Skin of body (tissue), 2 donors: Measurements from ENCODE around the gene EPHA6. TPM values are rescaled to one million over a fixed set of nuclear protein-coding genes. Genes with fewer than 3 reads are reported as not detected.
"Not testable (repeated sequence)": the region's sequence is repeated elsewhere in the genome, so short reads cannot be mapped to it uniquely, and the experiment has no call there.

Experiments
- DNase-seq: peaks from one replicate; lab custom pipeline; 2025; lab: John Stamatoyannopoulos, UW
- total RNA-seq: library from RNA; depleted of rRNA; stranded (reverse); fragments of >200 nt; gene quantifications from one replicate; pipeline ENCODE4 v1.2.3, GENCODE V29; 2014

The EPHA6 gene
- total RNA-seq, 1 donor from 2014 or later = 2.2 TPM

DNA sequence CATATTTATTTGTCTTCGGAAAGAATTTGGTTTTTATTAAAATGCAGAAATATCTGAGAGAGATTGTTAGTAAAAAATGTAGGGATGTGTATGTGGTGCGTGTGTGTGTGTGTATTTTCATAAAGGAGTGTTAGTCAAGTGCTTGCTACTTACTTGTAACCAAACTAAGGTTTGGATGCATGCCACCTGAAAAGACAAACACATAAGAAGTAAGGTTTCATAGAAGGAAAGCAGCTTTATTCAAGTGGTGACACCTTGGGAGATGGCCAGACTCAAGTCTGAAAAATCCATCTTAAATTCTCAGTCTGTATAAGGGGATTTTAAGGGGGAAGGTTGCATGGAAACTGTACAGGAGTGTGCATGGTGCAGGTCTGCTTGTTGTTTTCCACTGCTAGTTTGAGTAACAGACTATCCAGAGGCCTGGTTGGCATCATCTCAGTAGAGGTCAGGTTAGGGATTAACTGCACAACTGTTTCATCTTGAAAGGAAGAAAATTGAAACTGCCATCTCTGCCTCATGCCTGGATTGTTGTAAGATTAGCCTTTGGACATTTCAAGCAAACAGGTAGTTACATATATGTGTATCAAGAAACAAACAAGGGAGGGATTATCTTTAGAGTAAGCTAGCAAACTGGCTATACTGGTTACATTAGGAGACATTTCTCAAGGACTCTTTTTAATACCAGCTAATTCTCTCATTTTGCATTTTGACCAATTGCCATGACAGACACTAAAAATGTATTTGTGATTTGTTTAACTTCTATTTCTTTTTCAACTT is 196.7 kb downstream of the EPHA6 start:
- DNase-seq = no peak

- DNase-seq = no peak
These were observed 207.4 kb downstream of the EPHA6 start for GRCh38 chr3:97021778-97022177.

- DNase-seq = not testable (repeated sequence)
These were observed 211.2 kb downstream of the EPHA6 start for GRCh38 chr3:97025612-97026011.

GRCh38 chr3:97029972-97030371 is 215.6 kb downstream of the EPHA6 start:
- DNase-seq = no peak

DNA sequence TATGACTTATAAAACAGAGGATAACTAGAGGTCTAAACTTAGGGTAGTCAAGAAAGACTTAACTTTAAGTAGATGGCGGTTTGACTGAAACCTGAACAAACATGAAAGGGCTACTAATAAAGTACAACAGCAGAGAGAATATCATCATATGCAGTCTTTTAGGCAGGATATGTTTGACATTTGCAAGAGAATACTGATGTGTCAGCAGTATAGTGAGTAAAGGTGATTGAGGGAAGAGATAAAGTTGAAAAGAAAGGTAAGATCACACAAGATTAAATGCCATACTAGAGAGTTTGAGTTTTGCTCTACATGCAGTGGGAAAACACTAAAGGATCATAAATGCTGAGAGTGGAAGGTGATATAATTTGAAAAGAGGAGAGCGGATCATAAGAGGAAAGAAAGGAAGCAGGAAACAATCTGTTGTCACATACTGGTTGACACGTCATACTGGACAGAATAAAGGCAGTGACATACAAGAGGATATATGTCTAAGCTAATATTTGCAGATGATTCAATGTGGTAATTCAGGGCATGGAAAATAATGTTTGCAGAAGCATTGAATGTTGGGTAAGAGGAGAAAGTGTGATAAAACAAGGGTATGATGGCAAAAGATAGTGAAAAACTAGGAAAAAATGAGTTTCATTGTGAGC is 223.0 kb downstream of the EPHA6 start:
- DNase-seq = no peak

GRCh38 chr3:97043411-97043810 is 229.0 kb downstream of the EPHA6 start:
- DNase-seq = no peak

DNA sequence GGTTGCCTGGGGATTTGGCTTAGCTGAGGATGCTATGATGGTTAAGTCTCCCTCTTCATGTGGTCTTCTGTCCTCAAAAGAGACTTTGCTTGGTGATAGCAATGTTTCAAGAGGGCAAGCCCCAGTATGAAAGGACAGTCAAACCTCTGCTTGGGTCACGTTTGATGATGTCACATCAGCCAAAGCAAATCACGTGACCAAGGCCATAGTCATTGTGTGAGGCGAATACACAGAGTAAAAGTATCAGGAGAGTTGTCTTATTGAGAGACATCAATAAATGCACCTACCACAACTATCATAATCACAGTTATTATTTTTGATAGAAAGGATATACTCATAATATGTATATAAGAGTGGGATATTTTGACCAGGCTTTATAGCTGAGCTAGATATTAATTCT is 243.0 kb downstream of the EPHA6 start:
- DNase-seq = no peak

DNA sequence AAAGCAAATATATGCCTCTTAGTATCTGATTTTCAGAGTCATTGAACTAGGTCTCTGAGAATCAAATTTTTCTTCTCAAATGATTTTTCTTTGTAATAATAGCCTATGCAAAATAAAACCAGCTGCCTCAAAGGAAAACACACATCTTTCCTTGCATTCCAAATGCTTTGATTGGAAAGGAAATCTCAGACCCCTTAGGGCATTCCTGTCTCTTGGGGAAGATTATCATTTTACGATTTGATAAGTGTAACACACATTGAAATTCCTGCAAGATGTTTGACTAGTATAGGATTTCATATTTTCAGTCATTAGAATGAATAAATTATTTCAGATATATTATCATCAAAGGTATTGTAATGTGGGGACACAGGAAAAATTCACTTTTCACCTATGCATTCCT is 244.8 kb downstream of the EPHA6 start:
- no peak for DNase-seq

- DNase-seq = no peak
These were observed 252.1 kb downstream of the EPHA6 start for GRCh38 chr3:97066531-97066930.

- DNase-seq = no peak
These were observed 255.9 kb downstream of the EPHA6 start for GRCh38 chr3:97070302-97070701.

DNA sequence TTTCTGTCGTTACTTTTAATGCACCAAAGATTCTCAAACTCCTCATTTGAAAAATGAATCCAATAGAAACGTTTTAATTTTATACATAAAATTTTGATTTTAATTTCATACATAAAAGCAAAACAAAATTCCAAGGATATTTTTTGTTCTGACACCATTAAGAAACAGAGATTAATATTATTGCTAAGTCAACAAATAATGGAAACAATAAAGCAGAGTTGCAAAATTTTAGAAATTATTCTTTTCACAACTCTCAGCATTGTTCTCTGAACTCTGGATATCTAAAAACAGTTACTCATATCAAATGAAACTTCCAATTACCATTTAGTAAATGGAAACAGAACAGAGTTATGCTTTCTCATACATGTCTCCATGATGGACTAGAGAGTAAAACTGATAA is 260.2 kb downstream of the EPHA6 start:
- no peak for DNase-seq

DNA sequence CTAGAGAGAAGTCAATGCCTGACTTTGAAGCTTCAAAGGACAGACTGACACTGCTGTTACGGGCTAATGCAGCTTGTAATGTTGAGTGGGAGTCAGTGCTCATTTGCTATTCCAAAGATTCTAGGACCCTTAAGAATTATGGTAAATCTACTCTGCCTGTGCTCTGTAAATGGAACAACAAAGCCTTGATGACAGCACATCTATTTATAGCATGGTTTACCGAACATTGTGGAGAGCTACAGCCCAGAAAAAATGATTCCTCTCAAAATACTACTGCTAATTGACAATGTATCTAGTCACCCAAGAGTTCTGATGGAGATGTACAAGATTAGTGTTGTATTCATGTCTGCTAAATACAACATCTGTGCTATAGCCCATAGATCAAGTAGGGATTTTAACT is 262.3 kb downstream of the EPHA6 start:
- DNase-seq = no peak

GRCh38 chr3:97089621-97090020 is 275.2 kb downstream of the EPHA6 start:
- peak; percentile 28 for DNase-seq

DNA sequence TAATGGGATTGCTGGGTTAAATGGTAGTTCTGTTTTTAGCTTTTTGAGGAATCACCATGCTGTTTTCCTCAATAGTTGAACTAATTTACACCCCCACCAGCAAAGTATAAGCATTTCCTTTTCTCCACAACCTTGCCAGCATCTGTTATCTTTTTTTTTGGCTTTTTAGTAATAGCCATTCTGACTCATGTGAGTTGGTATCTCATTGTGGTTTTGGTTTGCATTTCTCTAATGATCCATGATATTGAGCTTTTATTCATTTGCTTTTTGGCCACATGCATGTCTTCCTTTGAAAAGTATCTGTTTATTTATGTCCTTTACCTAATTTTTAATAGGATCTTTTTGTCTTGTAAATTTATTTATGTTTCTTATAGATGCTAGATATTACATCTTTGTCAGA is 288.2 kb downstream of the EPHA6 start:
- no peak for DNase-seq

DNA sequence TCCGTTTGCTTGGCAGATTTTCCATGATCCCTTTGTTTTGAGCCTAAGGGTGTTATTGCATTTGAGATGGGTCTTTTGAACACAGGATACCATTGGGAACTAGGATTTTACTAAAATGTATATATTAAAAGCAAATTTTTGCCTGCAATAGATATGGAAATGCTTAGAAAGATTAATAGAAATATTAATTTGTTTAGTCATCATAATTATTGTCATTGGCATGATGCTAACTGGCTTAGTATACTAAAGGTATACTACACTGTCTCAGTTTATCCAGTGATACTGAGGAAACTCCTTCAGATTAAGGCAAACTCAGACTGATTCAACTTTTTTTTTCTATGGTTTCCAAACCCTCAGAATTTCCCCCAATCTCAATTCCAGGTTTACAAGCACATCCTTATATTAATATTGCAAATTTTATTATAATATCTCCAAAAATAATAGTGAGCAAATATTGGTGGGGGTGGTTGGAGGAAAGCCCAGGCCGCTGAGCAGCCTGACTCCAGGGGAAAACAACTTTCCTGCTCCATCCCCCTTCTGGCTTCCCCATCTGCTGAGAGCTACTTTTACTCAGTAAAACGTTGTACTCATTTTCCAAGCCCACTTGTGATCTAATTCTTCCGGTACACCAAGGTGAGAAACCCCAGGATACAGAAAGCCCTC is 291.7 kb downstream of the EPHA6 start:
- no peak for DNase-seq

GRCh38 chr3:97106652-97106989 is 292.2 kb downstream of the EPHA6 start:
- no peak for DNase-seq

- DNase-seq = no peak
These were observed 293.7 kb downstream of the EPHA6 start for GRCh38 chr3:97108136-97108535.

GRCh38 chr3:97111244-97111643 is 296.9 kb downstream of the EPHA6 start:
- DNase-seq = no peak

DNA sequence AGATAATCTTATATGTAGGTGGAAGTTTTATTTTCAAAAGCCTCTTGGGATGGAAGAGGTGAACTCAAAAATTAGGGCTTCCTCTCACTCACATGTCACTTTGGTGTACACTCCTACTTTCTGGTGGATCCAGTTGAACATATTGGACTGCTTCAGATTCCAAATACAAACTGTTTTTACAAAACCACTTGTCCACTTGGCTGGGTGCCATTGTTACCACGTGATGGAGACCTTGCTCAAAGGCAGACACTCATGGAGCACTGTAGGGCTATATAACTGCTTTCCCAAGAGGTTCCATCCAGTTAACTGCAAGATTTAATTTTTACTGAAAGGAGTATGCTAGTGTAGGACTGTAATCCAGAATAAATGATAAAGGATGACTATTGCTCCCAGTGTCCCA is 307.0 kb downstream of the EPHA6 start:
- no peak for DNase-seq

- no peak for DNase-seq
These were observed 311.6 kb downstream of the EPHA6 start for GRCh38 chr3:97125902-97126499.

DNA sequence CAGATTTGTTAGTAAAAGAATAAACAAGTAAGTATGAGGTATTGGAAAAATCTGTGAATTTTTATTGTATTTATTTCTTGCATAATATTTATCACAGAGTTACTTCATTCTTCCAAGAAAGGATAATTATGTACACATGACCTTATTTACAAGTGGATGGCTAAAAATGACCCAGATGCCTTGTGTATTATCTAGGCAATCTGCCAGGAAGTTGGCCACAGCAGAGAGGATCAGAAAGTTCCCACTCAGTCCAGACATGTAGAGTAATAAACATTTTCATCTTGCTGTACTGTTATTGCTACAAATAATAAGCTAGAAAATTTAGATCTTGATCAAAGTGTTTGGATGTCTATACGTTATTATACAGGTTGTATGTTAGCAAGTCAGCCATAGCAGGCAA is 317.1 kb downstream of the EPHA6 start:
- DNase-seq = no peak

DNA sequence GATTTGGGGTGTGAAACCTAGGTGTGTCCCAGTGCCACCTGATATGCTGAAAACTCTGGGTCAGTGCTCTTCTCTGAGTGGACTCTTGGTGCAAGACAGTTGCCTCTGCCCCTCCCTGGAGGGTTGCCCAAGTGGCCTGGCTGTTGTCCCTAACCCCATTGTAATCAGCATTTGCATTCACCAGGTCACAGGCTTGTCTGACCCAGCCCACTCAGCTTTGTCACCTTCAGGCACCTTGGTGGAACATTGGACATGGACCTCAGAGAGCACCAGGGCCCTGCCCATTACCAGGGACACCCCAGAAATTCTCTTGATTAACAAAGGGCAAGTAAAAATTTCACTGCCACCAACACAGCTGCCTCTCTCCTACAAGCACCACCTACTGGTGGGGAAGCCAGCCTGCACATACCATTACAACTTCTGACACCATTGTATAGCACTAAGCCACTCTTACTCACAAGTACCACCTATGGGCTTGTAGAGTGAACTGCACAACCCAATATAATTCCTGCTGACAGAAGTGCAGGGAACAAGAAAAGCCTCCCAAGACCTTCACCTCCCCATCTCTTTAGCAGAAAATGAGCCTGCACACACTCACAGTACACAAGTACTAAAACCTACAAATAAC is 324.6 kb downstream of the EPHA6 start:
- no peak for DNase-seq
